Uterus (tissue), 4 donors: ENCODE results near the gene GABRB1. TPM values are rescaled to one million over a fixed set of nuclear protein-coding genes. Genes with fewer than 3 reads are reported as not detected.
A peak's percentile ranks its signal among the peaks of the same experiment; 100 is the strongest.

Experiments used
- DNase-seq, 2 donors: peaks; one replicate each; pipeline ENCODE4 v3.0.0-alpha.2; 2019 to 2020
- H3K27ac ChIP-seq, 2 donors: fragments of 200-600 bp; sonication (generic); 1 replicate in 1 of 2; 2 replicates in 1 of 2; pipeline ENCODE4 v1.5.1; 2016 to 2018
- H3K27me3 ChIP-seq, 2 donors: fragments of 200-600 bp; sonication (generic); one replicate each; pipeline ENCODE4 v1.5.1; 2018 to 2019; ENCODE audit warnings: control low read depth in 1 of 2
- H3K36me3 ChIP-seq, 2 donors: fragments of 200-600 bp; sonication (generic); one replicate each; pipeline ENCODE4 v1.5.1; 2019; ENCODE audit warnings: control low read depth in 1 of 2
- H3K4me1 ChIP-seq, 2 donors: fragments of 200-600 bp; sonication (generic); one replicate each; pipeline ENCODE4 v1.5.1; 2018 to 2019; ENCODE audit warnings: control low read depth in 1 of 2
- H3K4me3 ChIP-seq, 2 donors: fragments of 200-600 bp; sonication (generic); 1 replicate in 1 of 2; 2 replicates in 1 of 2; pipeline ENCODE4 v1.5.1; 2018 to 2019; ENCODE audit warnings: mild to moderate bottlenecking in 1 of 2
- H3K9me3 ChIP-seq, 2 donors: fragments of 200-600 bp; sonication (generic); one replicate each; pipeline ENCODE4 v1.5.1; 2019; ENCODE audit warnings: control low read depth in 1 of 2
- CTCF ChIP-seq, 4 experiments: fragments of 200-600 bp in 2 of 4; fragments of 450-650 bp in 2 of 4; sonication (generic) in 2 of 4; IDR thresholded peaks; one replicate each; pipeline ENCODE4 v1.5.1; 2016 to 2019; ENCODE audit warnings: antibody characterized with exemption in 4 of 4, mild to moderate bottlenecking in 2 of 4, moderate library complexity in 1 of 4
- POLR2A ChIP-seq, 2 donors: fragments of 450-650 bp; IDR thresholded peaks; one replicate each; pipeline ENCODE4 v1.6.1; 2016; ENCODE audit warnings: antibody characterized with exemption in 2 of 2, mild to moderate bottlenecking in 1 of 2, moderate library complexity in 1 of 2
- intact Hi-C: fragments of 100-400 bp; cut with DNase I; formaldehyde crosslinking; loops from one replicate; pipeline ENCODE4 v1.15.1; 2023; ENCODE audit warnings: low total_unique reads
- total RNA-seq, 4 donors: library from RNA; depleted of rRNA in 3 of 4; stranded (reverse); fragments of >200 nt in 3 of 4; gene quantifications; one replicate each; pipeline versions ENCODE4 v1.1.0 to v1.2.4, GENCODE V29; 2014 to 2023
- donor health status: DM: yes; HTN: yes; CAD: no.

The GABRB1 gene
- total RNA-seq, 4 donors from 2014 or later: 1.2 to 1.5 TPM; not detected in 2

DNA sequence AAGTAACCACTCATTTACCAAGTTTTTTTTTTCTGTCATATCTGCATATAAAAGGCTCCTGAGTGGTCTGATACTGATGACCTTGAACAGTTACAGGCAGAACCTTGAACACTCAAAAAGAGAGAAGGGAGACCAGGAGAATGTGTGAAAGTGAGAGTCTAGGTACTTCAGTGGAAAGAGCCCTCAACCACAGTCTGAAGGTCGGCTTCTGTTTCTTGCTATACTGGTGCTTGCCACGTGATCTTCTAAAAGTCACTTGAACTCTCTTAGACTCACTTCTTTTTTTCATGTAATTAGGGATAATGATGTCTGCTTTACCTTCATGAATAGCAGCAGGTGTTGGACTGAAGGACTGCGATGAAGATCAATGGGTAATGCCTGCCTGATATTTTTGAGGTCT lies 22.8 kb downstream of the GABRB1 start:
- H3K36me3 ChIP-seq: no peaks in the 10 kb centered on the region
- H3K4me1 ChIP-seq: no peaks in the 10 kb centered on the region
- no peaks in the 10 kb centered on the region for H3K27me3 ChIP-seq
- no peak for TF ChIP-seq POLR2A (IDR thresholded peaks at IDR 0.05)
- no peak for TF ChIP-seq CTCF (IDR thresholded peaks at IDR 0.05)
- intact Hi-C loops: no loop called here
- no peaks in the 10 kb centered on the region for H3K9me3 ChIP-seq
- H3K27ac ChIP-seq: no peak overlapping the region
- no peak overlapping the region for H3K4me3 ChIP-seq
- no peak for DNase-seq

DNA sequence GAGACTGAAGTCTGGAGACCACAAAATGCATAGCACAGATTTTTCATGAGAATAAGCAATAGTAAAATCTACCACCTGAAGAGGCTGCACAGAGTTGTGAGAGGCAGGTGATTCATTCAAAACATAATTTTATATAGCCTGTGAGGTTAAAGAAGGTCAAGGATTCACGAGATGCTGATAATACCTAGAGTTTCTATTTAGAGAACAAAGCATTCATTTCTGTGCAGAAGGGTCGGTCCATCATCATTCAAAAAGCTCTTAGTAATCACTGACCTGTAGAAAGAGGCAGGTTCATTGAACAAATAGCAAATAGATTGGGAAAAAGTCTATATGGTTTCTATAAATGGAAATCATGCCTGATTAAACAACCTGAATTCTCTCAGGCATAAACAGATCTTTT lies 26.6 kb downstream of the GABRB1 start:
- Histone ChIP-seq H3K27me3 (no peaks in the 10 kb centered on the region), H3K27ac (no peak overlapping the region), H3K4me3 (no peak overlapping the region), H3K4me1 (no peaks in the 10 kb centered on the region), H3K36me3 (no peaks in the 10 kb centered on the region), H3K9me3 (no peaks in the 10 kb centered on the region)
- intact Hi-C loops: no loop called here
- TF ChIP-seq POLR2A (IDR thresholded peaks at IDR 0.05): no peak
- TF ChIP-seq CTCF (IDR thresholded peaks at IDR 0.05): no peak
- DNase-seq: no peak

DNA sequence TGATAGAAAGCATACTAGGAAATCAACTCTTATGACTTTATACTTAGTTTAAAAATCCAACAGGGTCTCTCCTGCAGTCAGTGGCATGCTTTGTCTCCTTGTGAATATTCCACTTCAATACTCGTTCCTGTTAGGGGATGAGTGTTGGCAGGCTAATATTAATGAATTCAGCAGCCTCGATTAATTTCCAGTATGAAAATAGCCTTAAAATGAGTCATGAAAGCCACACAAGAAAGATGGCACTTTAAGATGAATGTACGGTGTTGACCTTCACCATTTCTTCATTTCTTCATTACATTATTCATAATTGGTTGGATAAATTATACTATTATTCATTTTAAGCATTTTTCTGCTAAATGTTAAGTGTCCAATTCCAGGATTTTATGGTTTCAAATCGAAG lies 29.2 kb downstream of the GABRB1 start:
- Histone ChIP-seq H3K4me1 (no peaks in the 10 kb centered on the region), H3K9me3 (no peaks in the 10 kb centered on the region), H3K36me3 (no peaks in the 10 kb centered on the region), H3K4me3 (no peak overlapping the region), H3K27ac (no peak overlapping the region), H3K27me3 (no peaks in the 10 kb centered on the region)
- intact Hi-C loops: no loop called here
- no peak for DNase-seq
- TF ChIP-seq CTCF (IDR thresholded peaks at IDR 0.05) (no peak), POLR2A (IDR thresholded peaks at IDR 0.05) (no peak)

DNA sequence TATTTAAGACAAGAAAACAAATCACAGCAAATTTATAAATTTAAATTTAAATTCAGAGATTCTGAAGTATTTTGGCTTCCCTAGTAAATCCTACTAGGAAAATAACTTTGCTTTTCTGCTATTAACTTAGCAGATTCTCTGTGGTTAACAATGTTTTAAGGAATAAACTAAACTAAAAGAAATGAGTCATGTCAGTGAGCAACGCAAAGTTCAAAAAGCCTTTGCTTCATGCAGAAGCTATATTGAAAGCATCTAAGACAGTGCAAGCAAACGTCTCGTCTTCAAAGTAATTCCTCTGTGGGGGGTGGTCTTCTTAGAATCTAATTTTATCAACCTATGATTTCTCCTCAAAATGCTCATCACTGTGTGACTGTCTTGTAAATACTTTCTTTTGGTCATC lies 30.1 kb downstream of the GABRB1 start:
- intact Hi-C loops: no loop called here
- H3K27ac ChIP-seq: no peak overlapping the region
- H3K4me3 ChIP-seq: no peak overlapping the region
- TF ChIP-seq POLR2A (IDR thresholded peaks at IDR 0.05) (no peak), CTCF (IDR thresholded peaks at IDR 0.05) (no peak)
- no peaks in the 10 kb centered on the region for H3K4me1 ChIP-seq
- no peak for DNase-seq
- H3K9me3 ChIP-seq: no peaks in the 10 kb centered on the region
- no peaks in the 10 kb centered on the region for H3K36me3 ChIP-seq
- H3K27me3 ChIP-seq: no peaks in the 10 kb centered on the region

- no peaks in the 10 kb centered on the region for H3K36me3 ChIP-seq
- no peak for TF ChIP-seq CTCF (IDR thresholded peaks at IDR 0.05)
- peak in 1 of 2 donors; percentile 14 for DNase-seq
- intact Hi-C loops: no loop called here
- H3K27ac ChIP-seq: no peak overlapping the region
- no peaks in the 10 kb centered on the region for H3K9me3 ChIP-seq
- no peaks in the 10 kb centered on the region for H3K27me3 ChIP-seq
- H3K4me3 ChIP-seq: no peak overlapping the region
- no peaks in the 10 kb centered on the region for H3K4me1 ChIP-seq
Observed at GRCh38 chr4:47065051-47065481, 33.7 kb downstream of the GABRB1 start.
